GM19099 (cell line): ENCODE results near the gene ZNF773.

Experiments
- POLR2A ChIP-seq: IDR thresholded peaks from 3 replicates; pipeline ENCODE4 v1.6.1; 2011; ENCODE audit warnings: low read depth; ENCODE audit not compliant: insufficient read length; ENCODE audit errors: extremely low read depth

The ZNF773 gene

GRCh38 chr19:57557659-57558058, 57.9 kb downstream of the ZNF773 start:
- no peak for TF ChIP-seq POLR2A
